PC-9 (cell line): Measurements from ENCODE around the gene KLHL4. TPM values are rescaled to one million over a fixed set of nuclear protein-coding genes. Genes with fewer than 3 reads are reported as not detected.
"Not testable (repeated sequence)": the region's sequence is repeated elsewhere in the genome, so short reads cannot be mapped to it uniquely, and the experiment has no call there.

Experiments used
- BruUV-seq: library from RNA; stranded (reverse); fragments of 400-500 nt; replicated peaks from 2 replicates; lab custom pipeline; 2021; lab: Mats Ljungman, UMichigan
- CTCF ChIA-PET: fragments of 300-600 bp; sonication (Branson Sonifier 250); formaldehyde crosslinking; loops from one replicate; lab custom pipeline; 2022; ENCODE audit warnings: antibody characterized with exemption; lab: Charles Lee
- POLR2A ChIA-PET: fragments of 300-600 bp; sonication (Branson Sonifier 250); formaldehyde crosslinking; loops from one replicate; lab custom pipeline; 2022; ENCODE audit warnings: antibody characterized with exemption; ENCODE audit not compliant: unreplicated experiment; lab: Charles Lee
- DNase-seq, 2 experiments: peaks; one replicate each; pipeline versions ENCODE4 v3.0.0 to v3.0.0-alpha.2; 2015 to 2022; ENCODE audit warnings: mixed read lengths in 1 of 2
- H2AFZ ChIP-seq: fragments of 200-600 bp; sonication (generic); 2 replicates; pipeline ENCODE4 v1.8.1; 2017; ENCODE audit warnings: antibody characterized with exemption
- H3F3A ChIP-seq: fragments of 200-600 bp; sonication (generic); 2 replicates; pipeline ENCODE4 v1.8.1; 2017; ENCODE audit warnings: antibody characterized with exemption, mild to moderate bottlenecking, low read depth; ENCODE audit not compliant: insufficient read depth
- H3K27ac ChIP-seq: fragments of 200-600 bp; sonication (generic); 2 replicates; pipeline ENCODE4 v1.6.1; 2016; ENCODE audit warnings: mixed run types
- H3K27me3 ChIP-seq: fragments of 200-600 bp; sonication (generic); 2 replicates; pipeline ENCODE4 v1.6.1; 2016; ENCODE audit warnings: low read depth, mixed run types; ENCODE audit not compliant: insufficient read depth
- H3K36me3 ChIP-seq: fragments of 200-600 bp; sonication (generic); 2 replicates; pipeline ENCODE4 v1.6.1; 2016; ENCODE audit warnings: low read depth, mixed run types
- H3K4me1 ChIP-seq: fragments of 200-600 bp; sonication (generic); replicated peaks from 2 replicates; pipeline ENCODE4 v1.6.1; 2016; ENCODE audit warnings: mixed run types; ENCODE audit not compliant: insufficient read depth
- H3K4me2 ChIP-seq: fragments of 200-600 bp; sonication (generic); 2 replicates; pipeline ENCODE4 v1.6.1; 2017; ENCODE audit warnings: mixed run types
- H3K4me3 ChIP-seq: fragments of 200-600 bp; sonication (generic); 2 replicates; pipeline ENCODE4 v1.6.1; 2016; ENCODE audit warnings: mixed run types
- H3K79me2 ChIP-seq: fragments of 200-600 bp; sonication (generic); 2 replicates; pipeline ENCODE4 v1.6.1; 2017; ENCODE audit warnings: low read depth, mixed run types
- H3K9me2 ChIP-seq: fragments of 200-600 bp; sonication (generic); 2 replicates; pipeline ENCODE4 v1.8.1; 2017; ENCODE audit warnings: mild to moderate bottlenecking; ENCODE audit not compliant: insufficient read depth
- H3K9me3 ChIP-seq: fragments of 200-600 bp; sonication (generic); 2 replicates; pipeline ENCODE4 v1.8.1; 2016; ENCODE audit warnings: low read depth; ENCODE audit not compliant: insufficient read depth
- H4K20me1 ChIP-seq: fragments of 200-600 bp; sonication (generic); 2 replicates; pipeline ENCODE4 v1.8.1; 2017; ENCODE audit not compliant: insufficient read depth
- CTCF ChIP-seq: fragments of 200-600 bp; sonication (generic); conservative IDR thresholded peaks from 2 replicates; pipeline ENCODE4 v1.6.1; 2017; ENCODE audit warnings: mixed run types, antibody characterized with exemption, mild to moderate bottlenecking, moderate library complexity
- EZH2 ChIP-seq: fragments of 200-600 bp; sonication (generic); IDR thresholded peaks from 2 replicates; pipeline ENCODE4 v1.8.0; 2017; ENCODE audit warnings: antibody characterized with exemption, low read depth
- intact Hi-C: fragments of 100-400 bp; cut with micrococcal nuclease; formaldehyde crosslinking; loops from one replicate; pipeline ENCODE4 v1.10.0; 2022; ENCODE audit not compliant: unreplicated experiment
- total RNA-seq: library from RNA; stranded (reverse); gene quantifications from 2 replicates; pipeline ENCODE4 v1.2.3, GENCODE V29; 2021

The KLHL4 gene
- total RNA-seq, 1 experiment from 2014 or later: 0.65 TPM

- CTCF ChIA-PET: no interaction called here
- H3K27ac ChIP-seq: no peak overlapping the region
- H3K4me1 ChIP-seq: no peaks in the 10 kb centered on the region
- H2AFZ ChIP-seq: no peak overlapping the region
- no peaks in the 10 kb centered on the region for H4K20me1 ChIP-seq
- no peaks in the 10 kb centered on the region for H3F3A ChIP-seq
- H3K9me2 ChIP-seq: no peaks in the 10 kb centered on the region
- no peaks in the 10 kb centered on the region for H3K9me3 ChIP-seq
- no peaks in the 10 kb centered on the region for H3K79me2 ChIP-seq
- DNase-seq: no peak
- POLR2A ChIA-PET: no interaction called here
- BruUV-seq: no TSS peak
- TF ChIP-seq CTCF (no peak), EZH2 (no peak)
- H3K4me2 ChIP-seq: no peak overlapping the region
- no peaks in the 10 kb centered on the region for H3K36me3 ChIP-seq
- intact Hi-C loops: no loop called here
- H3K27me3 ChIP-seq: no peaks in the 10 kb centered on the region
- no peak overlapping the region for H3K4me3 ChIP-seq
Measured at GRCh38 chrX:87697409-87697808, 179.8 kb downstream of the KLHL4 start.

GRCh38 chrX:87702795-87703194, 185.2 kb downstream of the KLHL4 start:
- Histone ChIP-seq H3K36me3 (no peaks in the 10 kb centered on the region), H3K79me2 (no peaks in the 10 kb centered on the region), H4K20me1 (no peaks in the 10 kb centered on the region), H3K9me2 (no peaks in the 10 kb centered on the region), H3F3A (no peaks in the 10 kb centered on the region), H2AFZ (no peak overlapping the region), H3K4me3 (no peak overlapping the region), H3K27me3 (no peaks in the 10 kb centered on the region), H3K4me2 (no peak overlapping the region), H3K4me1 (no peaks in the 10 kb centered on the region), H3K27ac (no peak overlapping the region), H3K9me3 (no peaks in the 10 kb centered on the region)
- CTCF ChIA-PET: no interaction called here
- TF ChIP-seq CTCF: no peak
- TF ChIP-seq EZH2: no peak
- no peak for DNase-seq
- POLR2A ChIA-PET: no interaction called here
- BruUV-seq: no TSS peak
- intact Hi-C loops: no loop called here

- H3K27me3 ChIP-seq, DNase-seq, CTCF ChIA-PET, POLR2A ChIA-PET, H3K4me1 ChIP-seq, H3K9me3 ChIP-seq, H4K20me1 ChIP-seq, H3K27ac ChIP-seq, H3K4me2 ChIP-seq, intact Hi-C loops, BruUV-seq, H3K9me2 ChIP-seq, H3K79me2 ChIP-seq, H3F3A ChIP-seq, H3K4me3 ChIP-seq, H3K36me3 ChIP-seq, H2AFZ ChIP-seq: not testable (repeated sequence)
Measured at GRCh38 chrX:87703469-87703868, 185.9 kb downstream of the KLHL4 start.

- no TSS peak for BruUV-seq
- H3K27ac ChIP-seq: no peak overlapping the region
- CTCF ChIA-PET: no interaction called here
- no peaks in the 10 kb centered on the region for H3K27me3 ChIP-seq
- H3F3A ChIP-seq: no peaks in the 10 kb centered on the region
- intact Hi-C loops: no loop called here
- no peaks in the 10 kb centered on the region for H3K79me2 ChIP-seq
- H3K4me3 ChIP-seq: no peak overlapping the region
- H3K4me1 ChIP-seq: no peaks in the 10 kb centered on the region
- H4K20me1 ChIP-seq: no peaks in the 10 kb centered on the region
- H2AFZ ChIP-seq: no peak overlapping the region
- POLR2A ChIA-PET: no interaction called here
- no peak for DNase-seq
- no peak overlapping the region for H3K4me2 ChIP-seq
- H3K9me2 ChIP-seq: no peaks in the 10 kb centered on the region
- H3K36me3 ChIP-seq: no peaks in the 10 kb centered on the region
- no peaks in the 10 kb centered on the region for H3K9me3 ChIP-seq
- no peak for TF ChIP-seq CTCF
Measured at GRCh38 chrX:87706134-87706533, 188.5 kb downstream of the KLHL4 start.
